OCI-LY7 (cell line): ENCODE data around the gene C7orf25. TPM values are rescaled to one million over a fixed set of nuclear protein-coding genes. Genes with fewer than 3 reads are reported as not detected.

ENCODE experiments used
- BruUV-seq: library from RNA; stranded (reverse); fragments of 400-500 nt; replicated peaks from 2 replicates; lab custom pipeline; 2021; lab: Mats Ljungman, UMichigan
- CTCF ChIA-PET: fragments of 300-600 bp; sonication (Branson Sonifier 250); formaldehyde crosslinking; loops from one replicate; lab custom pipeline; 2022; ENCODE audit warnings: antibody characterized with exemption; ENCODE audit not compliant: unreplicated experiment; lab: Charles Lee
- POLR2A ChIA-PET: fragments of 300-600 bp; sonication (Branson Sonifier 250); formaldehyde crosslinking; loops from one replicate; lab custom pipeline; 2022; ENCODE audit warnings: antibody characterized with exemption; lab: Charles Lee
- DNase-seq: peaks from one replicate; pipeline ENCODE4 v3.0.0-alpha.2; 2015; ENCODE audit warnings: low spot score
- H2AFZ ChIP-seq: fragments of 200-600 bp; sonication (generic), shearing (Covaris generic); 2 replicates; pipeline ENCODE4 v1.6.1; 2014; ENCODE audit warnings: mild to moderate bottlenecking, antibody characterized with exemption, low read length, moderate library complexity
- H3K27ac ChIP-seq: fragments of 200-600 bp; sonication (generic); 2 replicates; pipeline ENCODE4 v1.5.1; 2014; ENCODE audit warnings: mixed run types, low read depth, mild to moderate bottlenecking, moderate library complexity, low read length, inconsistent platforms; ENCODE audit not compliant: poor library complexity, severe bottlenecking
- H3K36me3 ChIP-seq: fragments of 200-600 bp; sonication (generic); 2 replicates; pipeline ENCODE4 v1.6.1; 2014; ENCODE audit warnings: mild to moderate bottlenecking, antibody characterized with exemption, low read length, moderate library complexity, mixed read lengths; ENCODE audit not compliant: insufficient read depth
- H3K4me1 ChIP-seq: fragments of 200-600 bp; sonication (generic); 2 replicates; pipeline ENCODE4 v1.5.1; 2014; ENCODE audit warnings: mild to moderate bottlenecking, low read length; ENCODE audit not compliant: insufficient read depth, poor library complexity, severe bottlenecking
- H3K4me2 ChIP-seq: fragments of 200-600 bp; sonication (generic); 2 replicates; pipeline ENCODE4 v1.6.1; 2014; ENCODE audit warnings: mild to moderate bottlenecking, low read length
- H3K4me3 ChIP-seq: fragments of 200-600 bp; sonication (generic); 2 replicates; pipeline ENCODE4 v1.5.1; 2014; ENCODE audit warnings: mild to moderate bottlenecking, low read depth, low read length; ENCODE audit not compliant: poor library complexity, severe bottlenecking
- H3K79me2 ChIP-seq: fragments of 200-600 bp; sonication (generic); 2 replicates; pipeline ENCODE4 v1.6.1; 2016; ENCODE audit warnings: low read depth, mild to moderate bottlenecking, low read length, moderate library complexity, mixed read lengths; ENCODE audit not compliant: insufficient read depth
- H3K9me2 ChIP-seq: fragments of 200-600 bp; sonication (generic); 2 replicates; pipeline ENCODE4 v1.6.1; 2016; ENCODE audit warnings: mild to moderate bottlenecking, low read length, mixed read lengths; ENCODE audit not compliant: insufficient read depth
- H3K9me3 ChIP-seq: fragments of 200-600 bp; sonication (generic); 2 replicates; pipeline ENCODE4 v1.6.1; 2014; ENCODE audit warnings: mild to moderate bottlenecking, mixed run types, low read length, mixed read lengths
- H4K20me1 ChIP-seq: fragments of 200-600 bp; sonication (generic); 2 replicates; pipeline ENCODE4 v1.6.1; 2014; ENCODE audit warnings: mild to moderate bottlenecking, antibody characterized with exemption, low read length, moderate library complexity, mixed read lengths; ENCODE audit not compliant: insufficient read depth
- EZH2phosphoT487 ChIP-seq: fragments of 200-600 bp; sonication (generic); IDR thresholded peaks from 2 replicates; pipeline ENCODE4 v1.6.1; 2018; ENCODE audit warnings: low read depth, borderline replicate concordance, mild to moderate bottlenecking, mixed run types, antibody characterized with exemption, low read length, moderate library complexity, mixed read lengths
- intact Hi-C: fragments of 100-400 bp; cut with micrococcal nuclease; formaldehyde crosslinking; loops from one replicate; pipeline ENCODE4 v1.10.0; 2022; ENCODE audit not compliant: unreplicated experiment
- total RNA-seq, 2 experiments: library from RNA; depleted of rRNA in 1 of 2; stranded (reverse); fragments of >200 nt in 1 of 2; shearing (Covaris generic) in 1 of 2; gene quantifications; 2 replicates each; pipeline ENCODE4 v1.2.3, GENCODE V29; 2014 to 2022
- TF ChIP-seq, protein P1 (sequence below): fragments of 200-600 bp; sonication (generic); conservative IDR thresholded peaks from 2 replicates; pipeline ENCODE4 v1.5.1; 2014; ENCODE audit warnings: mild to moderate bottlenecking, antibody characterized with exemption, low read length, moderate library complexity, mixed read lengths

The C7orf25 gene
- total RNA-seq, 2 experiments from 2014 or later: 6.0 to 9.1 TPM

DNA sequence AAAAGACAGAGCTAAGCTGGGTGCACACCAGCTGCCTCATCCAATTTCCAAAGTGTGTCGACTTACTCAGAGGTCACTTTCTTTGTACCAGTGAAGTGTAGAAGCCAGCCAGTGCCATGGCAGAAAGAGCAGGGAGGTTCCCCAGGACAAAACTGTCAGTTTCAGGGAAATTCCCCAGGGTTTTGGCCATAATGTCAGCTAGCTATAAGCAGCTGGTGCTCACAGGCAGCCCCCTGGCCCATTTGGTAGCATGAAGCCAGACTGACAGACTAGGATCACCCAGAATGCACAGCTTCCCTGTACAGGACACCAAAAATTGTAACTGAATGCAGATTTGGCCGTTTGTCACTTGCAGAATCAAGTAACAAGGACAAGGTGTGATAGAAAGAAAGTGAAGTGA, 48.9 kb upstream of the C7orf25 start:
- H3K4me1 ChIP-seq: no peaks in the 10 kb centered on the region
- H3K9me2 ChIP-seq: no peaks in the 10 kb centered on the region
- peaks cover 23% of the 10 kb centered on the region for H3K9me3 ChIP-seq
- no peak for DNase-seq
- ChIA-PET POLR2A (interaction anchor here (0.7 to 1.0 kb wide), 2 partner anchors 15 to 22 kb away, joined by 3 to 6 read pairs; no protein-coding TSS in a partner anchor), CTCF (no interaction called here)
- no peak overlapping the region for H3K4me2 ChIP-seq
- TF ChIP-seq, protein P1, sequence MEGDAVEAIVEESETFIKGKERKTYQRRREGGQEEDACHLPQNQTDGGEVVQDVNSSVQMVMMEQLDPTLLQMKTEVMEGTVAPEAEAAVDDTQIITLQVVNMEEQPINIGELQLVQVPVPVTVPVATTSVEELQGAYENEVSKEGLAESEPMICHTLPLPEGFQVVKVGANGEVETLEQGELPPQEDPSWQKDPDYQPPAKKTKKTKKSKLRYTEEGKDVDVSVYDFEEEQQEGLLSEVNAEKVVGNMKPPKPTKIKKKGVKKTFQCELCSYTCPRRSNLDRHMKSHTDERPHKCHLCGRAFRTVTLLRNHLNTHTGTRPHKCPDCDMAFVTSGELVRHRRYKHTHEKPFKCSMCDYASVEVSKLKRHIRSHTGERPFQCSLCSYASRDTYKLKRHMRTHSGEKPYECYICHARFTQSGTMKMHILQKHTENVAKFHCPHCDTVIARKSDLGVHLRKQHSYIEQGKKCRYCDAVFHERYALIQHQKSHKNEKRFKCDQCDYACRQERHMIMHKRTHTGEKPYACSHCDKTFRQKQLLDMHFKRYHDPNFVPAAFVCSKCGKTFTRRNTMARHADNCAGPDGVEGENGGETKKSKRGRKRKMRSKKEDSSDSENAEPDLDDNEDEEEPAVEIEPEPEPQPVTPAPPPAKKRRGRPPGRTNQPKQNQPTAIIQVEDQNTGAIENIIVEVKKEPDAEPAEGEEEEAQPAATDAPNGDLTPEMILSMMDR: no peak
- no peak for TF ChIP-seq EZH2phosphoT487
- no TSS peak for BruUV-seq
- intact Hi-C loops: no loop called here
- no peaks in the 10 kb centered on the region; the same call in 1 of the 2 replicates for H3K36me3 ChIP-seq
- H3K79me2 ChIP-seq: no peaks in the 10 kb centered on the region
- H3K27ac ChIP-seq: no peak overlapping the region
- peak overlapping the region; percentile 10; the same call in 1 of the 2 replicates for H2AFZ ChIP-seq
- no peak overlapping the region for H3K4me3 ChIP-seq
- no peaks in the 10 kb centered on the region for H4K20me1 ChIP-seq

- Histone ChIP-seq H3K4me1 (no peaks in the 10 kb centered on the region), H3K4me2 (no peak overlapping the region), H3K4me3 (no peak overlapping the region), H4K20me1 (no peaks in the 10 kb centered on the region), H3K36me3 (no peaks in the 10 kb centered on the region; the same call in 1 of the 2 replicates), H2AFZ (no peak overlapping the region), H3K9me3 (peaks cover 28% of the 10 kb centered on the region), H3K79me2 (no peaks in the 10 kb centered on the region), H3K27ac (no peak overlapping the region), H3K9me2 (no peaks in the 10 kb centered on the region)
- CTCF ChIA-PET: no interaction called here
- DNase-seq: no peak
- intact Hi-C loops: no loop called here
- BruUV-seq: no TSS peak
- POLR2A ChIA-PET: no interaction called here
- no peak for TF ChIP-seq EZH2phosphoT487
- TF ChIP-seq, protein P1: no peak
Measured at GRCh38 chr7:42959549-42959948, 47.7 kb upstream of the C7orf25 start.

DNA sequence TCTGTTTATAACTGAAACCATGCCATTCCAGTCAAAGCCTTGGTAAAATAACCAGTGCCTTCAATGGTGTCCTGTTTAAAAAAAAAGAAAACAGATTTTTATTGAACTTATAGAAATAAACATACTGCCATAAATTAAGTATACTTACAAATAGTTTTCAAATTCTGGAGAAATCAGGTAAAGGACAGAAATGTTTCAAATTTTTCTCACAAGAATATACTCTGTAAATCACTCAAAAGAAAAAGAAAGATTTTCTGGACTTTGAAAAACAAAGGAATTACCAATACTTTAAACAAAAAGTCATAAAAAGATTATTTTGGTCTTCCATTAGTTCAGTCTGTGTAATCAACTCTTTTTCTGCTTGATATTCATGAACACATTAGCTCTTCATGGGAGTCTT, 44.2 kb upstream of the C7orf25 start:
- Histone ChIP-seq H2AFZ (no peak overlapping the region), H3K9me3 (peaks cover 28% of the 10 kb centered on the region), H3K79me2 (no peaks in the 10 kb centered on the region), H3K4me2 (no peak overlapping the region), H3K4me3 (no peak overlapping the region), H3K9me2 (no peaks in the 10 kb centered on the region), H3K36me3 (no peaks in the 10 kb centered on the region; the same call in 1 of the 2 replicates), H4K20me1 (no peaks in the 10 kb centered on the region), H3K27ac (no peak overlapping the region), H3K4me1 (no peaks in the 10 kb centered on the region)
- no peak for TF ChIP-seq EZH2phosphoT487
- TF ChIP-seq, protein P1: no peak
- BruUV-seq: no TSS peak
- CTCF ChIA-PET: no interaction called here
- DNase-seq: no peak
- intact Hi-C loops: no loop called here
- POLR2A ChIA-PET: no interaction called here
